ENCODE measurements around the gene BIRC2.

Gene BIRC2

DNA sequence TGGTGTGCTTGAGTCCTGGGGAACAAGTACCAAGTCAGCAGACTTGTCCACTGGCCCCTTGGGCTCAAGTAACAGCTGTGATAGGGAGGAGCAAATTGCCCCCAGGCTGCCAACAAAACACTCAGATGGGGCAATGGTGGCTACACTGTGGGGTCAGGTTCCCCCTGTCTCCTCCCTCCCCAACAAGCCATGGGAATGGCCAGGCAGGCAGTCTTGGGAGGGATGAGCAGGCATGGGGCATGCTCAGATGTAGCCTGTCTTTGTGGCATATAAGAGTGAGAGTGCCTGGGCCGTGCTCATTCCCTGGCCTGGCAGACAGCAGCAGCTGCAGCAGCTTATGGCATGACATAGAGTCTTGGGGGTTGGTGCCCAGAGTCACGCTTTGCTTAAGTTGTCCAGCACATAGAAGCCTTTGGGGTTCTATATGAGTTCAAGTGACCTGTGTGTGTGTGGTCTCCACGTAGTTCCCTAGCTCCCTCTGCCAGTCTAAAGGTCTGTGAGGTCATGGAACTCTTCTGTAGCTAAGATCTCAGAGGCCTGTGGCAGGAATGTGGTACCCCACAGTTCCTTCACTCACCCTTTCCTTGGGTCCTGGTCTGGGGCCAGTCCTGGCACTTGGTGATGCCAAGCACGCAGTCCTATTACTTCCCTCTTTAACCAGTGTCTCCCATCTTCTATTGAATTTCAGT is 44.7 kb downstream of the BIRC2 start:
- no peak for TF ChIP-seq CTCF (IDR thresholded peaks at IDR 0.05; ENCODE audit: insufficient read depth, low read length, missing control alignments)
- no peak overlapping the region for H3K4me3 ChIP-seq (ENCODE audit: low read depth, low read length)
- DNase-seq (ENCODE audit: low read depth, low spot score) = no peak
- ChIA-PET CTCF (interaction anchor here (0.6 to 6.3 kb wide), 25 partner anchors 10 to 283 kb away, joined by 3 to 86 read pairs (median 8); no protein-coding TSS in a partner anchor), POLR2A (no interaction called here)

- POLR2A ChIA-PET = no interaction called here
Measured at GRCh38 chr11:102393272-102393730, 46.3 kb downstream of the BIRC2 start.

GRCh38 chr11:102395720-102396393 is 48.8 kb downstream of the BIRC2 start:
- no peak for TF ChIP-seq CTCF (IDR thresholded peaks at IDR 0.05; ENCODE audit: insufficient read depth, low read length, missing control alignments)
- CTCF ChIA-PET = interaction anchor here (0.6 to 2.0 kb wide), 3 partner anchors 13 to 270 kb away, joined by 3 to 9 read pairs (median 4); no protein-coding TSS in a partner anchor
- no peak for DNase-seq (ENCODE audit: low read depth, low spot score)
- POLR2A ChIA-PET = no interaction called here
- H3K4me3 ChIP-seq (ENCODE audit: low read depth, low read length) = no peak overlapping the region

More at GRCh38 chr11:102393272-102393730, 46.3 kb downstream of the BIRC2 start:
- CTCF ChIA-PET = interaction anchor here (1.2 to 6.3 kb wide), 12 partner anchors 8 to 273 kb away, joined by 3 to 86 read pairs (median 24); no protein-coding TSS in a partner anchor
- H3K4me3 ChIP-seq (ENCODE audit: low read depth, low read length) = no peak overlapping the region
- DNase-seq (ENCODE audit: low read depth, low spot score) = no peak
- TF ChIP-seq CTCF (IDR thresholded peaks at IDR 0.05; ENCODE audit: insufficient read depth, low read length, missing control alignments) = no peak

DNA sequence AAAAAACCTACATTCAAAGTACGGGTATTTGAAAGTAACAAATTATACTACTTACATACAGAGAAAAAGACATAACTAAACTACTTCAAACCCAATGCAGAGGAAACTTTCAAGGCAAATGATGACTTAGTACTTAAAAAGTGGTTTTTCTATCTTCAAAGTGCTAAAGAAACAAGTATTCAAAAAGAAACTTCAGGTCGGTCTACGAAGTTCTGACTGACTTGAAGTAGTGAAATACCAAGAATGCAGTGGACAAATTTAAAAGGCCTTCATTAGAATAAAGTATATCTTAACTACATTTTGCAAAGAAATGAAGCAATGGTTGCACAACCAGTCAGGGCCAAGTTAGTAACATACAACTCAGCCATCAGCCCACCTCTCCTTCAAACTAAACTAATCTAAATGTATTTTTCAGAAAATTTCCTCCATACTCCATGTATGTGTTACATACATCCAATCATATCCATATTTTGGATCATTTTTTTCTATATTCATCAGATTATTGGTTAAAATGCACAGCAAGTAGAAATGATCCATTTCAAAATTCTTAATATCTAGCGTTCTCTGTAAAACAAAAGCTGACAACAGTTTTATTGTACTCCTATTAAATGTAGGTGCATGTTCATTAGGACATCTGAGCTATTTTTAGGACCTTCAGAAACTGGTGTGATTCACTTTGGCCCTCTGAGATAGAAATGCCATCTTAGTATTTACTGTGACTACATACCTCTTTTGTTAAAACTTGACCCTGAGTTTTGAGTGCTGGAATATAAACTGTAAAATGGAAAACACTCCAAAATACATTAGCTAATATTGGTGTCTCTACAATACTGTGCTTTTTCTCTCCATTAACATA is 49.9 kb downstream of the BIRC2 start:
- no peak for DNase-seq (ENCODE audit: low read depth, low spot score)
- no peak overlapping the region for H3K4me3 ChIP-seq (ENCODE audit: low read depth, low read length)
- POLR2A ChIA-PET = no interaction called here
- CTCF ChIA-PET = interaction anchor here (1.2 to 1.5 kb wide), 3 partner anchors 12 to 269 kb away, joined by 4 to 5 read pairs (median 4); no protein-coding TSS in a partner anchor
- no peak for TF ChIP-seq CTCF (IDR thresholded peaks at IDR 0.05; ENCODE audit: insufficient read depth, low read length, missing control alignments)

DNA sequence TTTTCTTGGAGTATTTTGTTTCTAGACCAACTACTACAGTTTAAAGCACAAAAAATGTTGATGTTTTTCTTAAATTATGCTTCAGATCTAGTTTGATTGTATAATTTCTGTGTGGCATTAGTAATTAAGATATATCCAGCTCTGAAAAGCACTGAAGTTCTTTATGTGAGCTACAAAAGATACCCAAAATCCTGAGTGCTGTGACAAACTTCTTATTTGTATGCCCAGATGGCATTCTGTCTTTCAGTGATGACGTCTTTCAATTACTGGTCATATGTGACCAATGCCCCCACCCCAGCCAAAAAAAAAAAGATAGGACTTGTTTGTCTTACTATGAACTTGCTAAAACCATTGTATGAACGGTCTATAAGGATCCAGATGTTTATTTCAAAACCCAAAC is 51.3 kb downstream of the BIRC2 start:
- ChIA-PET POLR2A (no interaction called here), CTCF (interaction anchor here (1.1 to 7.4 kb wide), 6 partner anchors 7 to 268 kb away, joined by 3 to 81 read pairs (median 4); no protein-coding TSS in a partner anchor)
- no peak for TF ChIP-seq CTCF (IDR thresholded peaks at IDR 0.05; ENCODE audit: insufficient read depth, low read length, missing control alignments)
- H3K4me3 ChIP-seq (ENCODE audit: low read depth, low read length) = no peak overlapping the region
- DNase-seq (ENCODE audit: low read depth, low spot score) = no peak

Measured in AG04449 (cell line).